Stimulated activated CD8-positive, alpha-beta memory T cell treated with anti-CD3 and anti-CD28 coated beads, Interleukin-4, amount 100 ng/mL, for 1 hour (primary cell): ENCODE results near the gene ASTN2.

ENCODE experiments used
- DNase-seq, 2 donors: peaks; one replicate each; pipeline ENCODE4 v3.0.0-alpha.2; 2020; ENCODE audit warnings: low read depth in 2 of 2, low spot score in 1 of 2

ASTN2 gene

GRCh38 chr9:116409638-116410037 lies 1005.2 kb downstream of the ASTN2 start:
- no peak for DNase-seq

- DNase-seq, result no peak
Measured at GRCh38 chr9:116409129-116409528, 1005.7 kb downstream of the ASTN2 start.

GRCh38 chr9:116406469-116406868 lies 1008.4 kb downstream of the ASTN2 start:
- no peak for DNase-seq

GRCh38 chr9:116405321-116405720 lies 1009.5 kb downstream of the ASTN2 start:
- DNase-seq, result no peak

- no peak for DNase-seq
Measured at GRCh38 chr9:116404228-116404627, 1010.6 kb downstream of the ASTN2 start.

GRCh38 chr9:116403171-116403570 lies 1011.7 kb downstream of the ASTN2 start:
- DNase-seq, result no peak

- no peak for DNase-seq
Measured at GRCh38 chr9:116395699-116396037, 1019.2 kb downstream of the ASTN2 start.

GRCh38 chr9:116394894-116395698 lies 1019.8 kb downstream of the ASTN2 start:
- no peak for DNase-seq

- no peak for DNase-seq
Measured at GRCh38 chr9:116394070-116394469, 1020.8 kb downstream of the ASTN2 start.

GRCh38 chr9:116393198-116393597 lies 1021.7 kb downstream of the ASTN2 start:
- DNase-seq, result no peak

- no peak for DNase-seq
Measured at GRCh38 chr9:116391306-116391900, 1023.5 kb downstream of the ASTN2 start.

GRCh38 chr9:116390303-116391228 lies 1024.3 kb downstream of the ASTN2 start:
- DNase-seq, result no peak

- no peak for DNase-seq
Measured at GRCh38 chr9:116389541-116390302, 1025.1 kb downstream of the ASTN2 start.

- no peak for DNase-seq
Measured at GRCh38 chr9:116387934-116388698, 1026.7 kb downstream of the ASTN2 start.

GRCh38 chr9:116383936-116384335 lies 1030.9 kb downstream of the ASTN2 start:
- no peak for DNase-seq

- DNase-seq, result no peak
Measured at GRCh38 chr9:116383133-116383532, 1031.7 kb downstream of the ASTN2 start.

GRCh38 chr9:116382053-116382452 lies 1032.8 kb downstream of the ASTN2 start:
- DNase-seq, result no peak

- DNase-seq, result no peak
Measured at GRCh38 chr9:116381350-116381749, 1033.5 kb downstream of the ASTN2 start.

- no peak for DNase-seq
Measured at GRCh38 chr9:116380496-116380995, 1034.3 kb downstream of the ASTN2 start.

- no peak for DNase-seq
Measured at GRCh38 chr9:116379821-116380220, 1035.0 kb downstream of the ASTN2 start.
